NCI-H1105 treated with DMSO at 0.1 percent for 48 hours (cell line): Measurements from ENCODE around the gene MEX3B.
A peak's percentile ranks its signal among the peaks of the same experiment; 100 is the strongest.
"Not testable (repeated sequence)": the region's sequence is repeated elsewhere in the genome, so short reads cannot be mapped to it uniquely, and the experiment has no call there.

ENCODE experiments used
- DNase-seq: peaks from one replicate; lab custom pipeline; 2025; lab: John Stamatoyannopoulos, UW

MEX3B gene

DNA sequence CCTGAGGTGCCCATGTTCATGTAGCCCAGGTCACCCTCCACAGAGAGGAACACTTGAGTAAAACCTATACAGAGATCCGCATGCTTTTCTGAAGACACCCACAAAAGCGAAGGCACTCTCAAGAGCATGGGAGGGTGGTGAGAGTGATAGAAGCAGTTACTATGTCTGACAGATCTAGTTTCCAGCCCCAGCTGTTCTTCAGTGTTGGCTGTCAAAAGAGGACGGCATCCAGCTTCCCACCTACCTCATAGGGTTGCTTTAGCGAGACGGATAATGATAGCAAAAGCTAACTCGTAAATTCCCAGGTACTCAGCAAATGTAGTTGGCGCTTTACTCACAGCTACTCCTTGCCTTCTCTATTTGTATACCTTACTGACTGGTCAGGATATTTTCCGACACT, 3.0 kb upstream of the MEX3B start:
- DNase-seq, result no peak

DNA sequence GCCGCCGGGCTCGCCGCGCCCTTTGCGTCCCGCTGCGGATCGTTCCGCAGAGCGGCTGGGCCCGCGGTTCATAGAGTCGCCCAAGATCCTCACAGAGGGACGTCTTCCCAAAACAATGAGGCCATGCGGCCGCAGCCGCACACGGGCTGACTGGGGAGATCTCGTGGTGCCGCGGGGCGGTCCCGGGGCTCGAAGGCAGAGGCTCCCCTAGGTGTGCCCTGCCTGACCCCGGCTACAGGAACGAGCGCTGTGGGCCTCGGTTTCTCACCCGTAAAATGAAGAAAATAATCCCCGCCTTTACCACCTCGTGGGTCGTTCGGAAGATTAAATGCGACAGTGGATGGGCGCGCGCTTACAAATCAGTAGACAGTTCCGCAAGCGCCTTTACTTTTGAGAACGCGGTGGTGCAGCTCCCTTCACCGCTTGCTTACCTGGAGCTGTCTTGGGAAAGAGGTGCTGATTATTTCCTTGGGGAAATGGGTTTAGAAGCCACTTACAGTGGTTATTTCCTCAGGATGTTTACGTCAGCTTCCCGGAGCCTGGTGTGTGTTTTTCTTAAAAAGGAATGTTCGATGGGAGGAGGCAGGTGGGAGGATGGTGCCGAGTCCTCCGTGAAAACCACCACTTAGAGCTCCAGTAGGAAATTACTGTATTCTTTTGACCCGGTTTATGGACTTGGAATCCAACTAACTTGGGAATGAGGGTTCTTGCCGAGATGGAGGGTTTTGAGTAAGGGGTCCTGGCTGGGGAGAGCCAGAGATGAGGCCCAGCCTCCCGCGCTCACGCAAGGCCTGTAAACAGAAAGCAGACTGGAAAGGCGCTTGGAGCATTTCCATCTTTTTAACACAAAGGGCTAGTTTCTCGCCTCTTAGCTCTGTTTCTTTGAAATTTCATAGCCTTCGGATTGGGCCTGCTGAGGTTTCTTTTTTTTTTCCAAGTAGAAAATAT, 1.9 kb upstream of the MEX3B start:
- DNase-seq, result no peak

DNA sequence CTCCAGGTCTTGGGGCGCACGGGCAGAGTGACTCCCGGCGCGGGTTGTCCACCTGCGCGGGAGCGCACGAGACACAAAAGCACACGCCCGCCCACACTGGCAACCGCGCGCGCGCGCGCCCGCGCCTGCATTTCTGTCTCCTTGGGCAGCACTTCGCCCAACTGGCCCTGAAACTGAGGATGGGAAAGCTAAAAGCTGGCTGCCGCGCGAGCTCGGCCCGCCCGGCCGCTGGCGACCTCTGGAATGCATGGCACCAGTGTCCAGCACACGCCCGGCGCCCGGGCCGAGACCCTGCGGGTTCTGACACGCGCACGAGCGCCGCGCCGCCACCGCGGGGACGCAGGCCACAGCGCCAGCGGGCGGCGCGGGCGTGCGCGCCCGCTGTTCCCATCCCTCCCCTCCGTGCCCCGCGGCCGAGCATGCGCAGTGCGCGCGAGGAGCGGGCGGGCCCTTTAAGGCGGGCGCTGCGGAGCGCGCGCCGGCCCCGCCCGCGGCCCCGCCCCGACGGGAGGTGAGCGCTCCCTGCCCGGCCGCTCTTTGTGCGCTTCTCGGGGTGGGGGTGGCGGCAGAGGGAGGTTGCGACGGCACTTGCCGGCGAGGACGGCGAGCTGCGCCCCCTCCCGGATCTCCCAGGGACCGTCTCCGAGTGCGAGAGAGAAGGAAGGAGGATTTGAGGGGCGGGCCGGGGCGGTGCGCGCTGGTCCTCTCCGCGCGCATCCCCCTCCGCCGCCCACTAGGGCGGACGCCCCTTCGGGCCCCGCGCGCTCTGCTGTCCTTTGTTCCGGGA, 1.0 kb upstream of the MEX3B start:
- peak; percentile 74 for DNase-seq

DNA sequence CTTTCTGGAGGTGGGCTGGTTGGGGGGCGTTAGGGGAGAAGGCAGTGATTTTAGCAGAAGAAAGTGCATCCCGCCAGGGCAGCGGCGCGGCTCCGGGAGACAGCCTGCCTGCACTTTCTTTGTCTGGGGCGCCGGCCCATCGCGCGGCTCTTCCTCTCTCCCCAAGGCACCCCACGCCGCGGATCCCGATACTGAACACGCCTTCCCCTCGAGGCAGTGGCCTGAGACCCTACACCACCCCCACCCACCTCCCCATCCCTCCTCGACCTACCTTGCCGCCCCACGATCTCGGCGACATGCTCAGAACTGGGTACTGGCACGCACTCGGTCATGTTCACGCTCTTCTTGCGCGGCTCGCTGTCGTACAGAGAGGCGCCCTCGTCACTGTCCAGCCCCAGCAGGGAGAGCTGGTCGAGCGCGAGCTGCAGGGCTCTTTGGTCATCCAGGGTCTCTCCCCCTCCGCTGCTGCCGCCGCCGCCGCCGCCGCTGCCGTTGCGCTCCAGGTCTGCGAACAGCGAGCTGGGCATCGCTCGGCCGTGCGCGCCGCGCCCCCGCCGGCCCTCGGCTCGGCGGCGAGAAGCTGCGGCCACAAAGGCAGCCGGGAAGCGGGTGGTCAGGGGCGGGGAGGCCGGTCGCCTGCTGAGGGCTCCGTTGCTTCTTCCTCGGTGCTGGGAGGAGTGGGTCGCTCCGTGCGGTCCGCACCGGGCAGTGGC, 483 bp downstream of the MEX3B start:
- DNase-seq, result peak; percentile 13

DNA sequence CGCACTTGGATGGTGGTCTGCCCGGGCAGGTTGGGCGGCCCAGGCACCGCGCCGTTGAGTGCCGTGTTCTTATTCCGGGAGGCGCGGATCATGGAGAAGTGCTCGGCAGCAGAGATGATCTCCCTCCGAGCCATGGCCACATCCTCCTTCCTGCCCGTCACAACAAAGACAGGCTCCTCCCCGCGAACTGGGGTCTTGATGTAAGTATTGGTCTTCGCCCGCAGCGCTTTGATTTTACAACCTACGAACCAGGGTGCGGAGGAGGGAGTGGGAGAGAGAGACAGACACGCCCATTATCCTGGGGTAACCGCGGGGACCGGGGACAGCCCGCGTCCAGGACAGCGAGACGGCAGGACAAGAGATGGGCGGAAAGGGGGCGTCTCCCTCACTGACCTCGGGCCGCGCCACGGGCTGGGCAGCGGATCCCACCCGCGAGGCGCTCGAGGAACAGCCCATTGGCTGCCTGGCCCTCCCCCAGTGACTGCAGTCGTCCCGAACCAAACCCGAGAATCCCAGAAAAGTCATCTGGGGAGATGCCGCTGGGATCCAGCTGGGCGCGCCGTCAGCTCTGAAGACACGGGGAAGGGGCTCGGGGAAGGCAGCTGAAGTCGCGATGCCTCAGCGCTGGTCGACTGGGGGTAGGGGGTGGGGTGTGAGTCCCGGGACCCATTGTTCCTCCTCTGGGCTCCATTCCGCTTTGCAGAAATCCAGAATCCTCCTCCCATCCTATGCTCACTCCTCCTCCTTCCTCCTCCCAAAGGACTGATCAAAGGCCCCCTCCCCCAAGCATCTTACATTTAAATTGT, 1.2 kb downstream of the MEX3B start:
- DNase-seq, result peak; percentile 11

DNA sequence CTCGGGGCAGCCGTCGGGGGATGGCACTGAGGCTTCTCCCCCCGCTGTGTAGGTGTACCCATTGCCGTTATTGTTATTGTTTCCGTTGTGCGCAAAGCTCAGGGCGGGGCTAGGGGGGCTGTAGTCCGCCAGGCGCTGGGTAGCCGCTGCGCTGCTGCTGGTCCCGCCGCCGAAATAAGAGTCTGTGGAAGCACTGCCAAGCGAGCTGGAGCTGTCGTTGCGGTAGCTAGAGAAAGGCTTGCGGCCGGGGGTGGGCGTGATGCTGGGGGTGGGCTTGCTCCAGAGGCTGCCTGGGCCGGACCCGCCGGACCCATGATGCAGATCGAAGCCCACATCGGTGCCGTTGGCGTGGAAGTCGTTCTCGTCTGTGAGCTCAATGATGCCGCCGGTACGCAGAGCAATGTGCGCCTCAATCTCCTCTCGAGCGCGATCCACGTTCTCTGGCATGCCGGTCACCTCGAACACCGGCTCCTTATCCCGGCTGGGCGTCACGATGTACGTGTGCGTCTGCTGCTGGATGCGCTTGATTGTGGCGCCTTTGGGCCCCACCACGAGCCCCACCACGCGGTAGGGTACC, 1.9 kb downstream of the MEX3B start:
- DNase-seq, result no peak

DNA sequence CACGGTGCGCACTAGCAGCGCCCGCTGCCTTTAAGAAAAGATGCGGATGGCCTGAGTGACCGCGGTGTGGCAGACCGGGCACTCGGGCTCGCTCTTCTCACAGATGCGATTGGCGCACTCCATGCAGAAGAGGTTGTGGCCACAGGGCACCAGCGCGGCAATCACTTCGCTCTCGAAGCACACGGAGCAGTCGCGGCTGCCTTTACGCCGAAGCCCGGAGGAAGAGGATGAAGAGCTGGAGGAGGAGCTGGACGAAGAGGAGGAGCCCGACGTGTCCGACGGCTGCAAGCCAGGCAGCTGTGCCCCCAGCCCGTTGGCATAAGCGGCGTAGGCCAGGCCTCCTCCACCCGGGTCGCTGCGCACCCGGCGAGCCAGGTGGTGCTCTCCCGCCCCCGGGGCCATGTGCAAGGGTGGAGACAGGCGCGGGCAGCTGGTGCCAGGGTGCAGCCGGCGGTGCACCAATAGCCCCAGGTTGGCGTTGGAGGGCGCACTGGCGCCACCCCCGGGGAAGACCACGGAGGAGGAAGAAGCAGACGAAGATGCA, 2.6 kb downstream of the MEX3B start:
- no peak for DNase-seq

DNA sequence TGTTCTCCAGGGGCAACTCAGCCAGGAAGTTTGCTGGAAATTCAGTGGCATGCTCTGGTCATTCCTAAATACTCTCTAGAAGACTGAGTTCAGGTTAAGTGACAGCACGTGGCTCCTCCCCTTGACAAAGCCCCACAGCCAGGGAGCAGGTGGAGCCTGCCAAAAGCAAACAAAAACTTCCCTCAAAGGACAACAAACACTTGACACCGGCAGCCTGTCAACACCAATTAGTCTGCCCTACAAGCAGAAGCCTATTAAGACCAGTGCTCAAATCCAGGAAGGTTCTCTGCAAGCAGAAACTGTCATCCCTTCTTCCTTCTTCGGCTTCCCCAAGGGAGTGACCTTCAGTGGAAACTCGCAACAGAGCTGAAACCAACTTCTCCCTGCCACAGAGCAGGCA, 5.0 kb downstream of the MEX3B start:
- DNase-seq, result peak; percentile 89

DNA sequence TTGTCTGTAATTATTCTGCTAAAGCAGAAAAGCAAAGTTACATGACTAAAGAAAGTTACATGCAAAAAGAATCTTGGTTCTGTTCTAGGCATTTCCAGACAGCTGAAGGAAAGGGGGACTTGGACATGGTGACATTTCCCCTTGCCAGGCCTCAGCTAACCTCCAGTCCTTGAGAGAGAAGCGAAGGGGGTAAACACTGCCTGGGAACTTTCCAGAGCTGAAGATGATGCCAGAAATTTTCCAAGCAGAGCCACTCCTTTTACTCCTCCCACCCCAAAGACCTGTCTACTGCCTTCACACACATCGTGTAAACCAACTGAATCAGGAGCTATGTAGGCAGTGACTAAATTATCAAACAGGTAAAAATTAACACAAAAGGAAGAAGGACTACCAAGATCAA, 5.4 kb downstream of the MEX3B start:
- no peak for DNase-seq

DNA sequence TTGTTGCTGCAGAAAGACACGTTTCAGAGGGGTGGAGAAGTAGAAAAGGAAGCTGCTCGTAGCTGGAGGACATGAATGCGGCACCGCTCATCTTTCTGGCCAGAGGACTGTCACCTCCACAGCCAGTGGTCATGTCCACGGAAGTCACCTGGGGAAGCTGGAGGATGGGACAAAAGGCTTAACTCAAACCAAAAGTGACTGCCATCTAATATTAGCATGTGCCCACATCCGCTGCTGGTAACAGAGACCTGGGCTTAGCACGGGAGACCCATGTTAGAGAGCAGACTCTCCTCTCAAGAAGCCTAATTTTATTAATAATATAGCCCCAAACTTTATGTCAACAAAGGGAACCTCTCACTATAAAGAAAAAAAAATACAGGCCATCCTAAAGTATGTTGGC, 5.9 kb downstream of the MEX3B start:
- DNase-seq, result no peak

DNA sequence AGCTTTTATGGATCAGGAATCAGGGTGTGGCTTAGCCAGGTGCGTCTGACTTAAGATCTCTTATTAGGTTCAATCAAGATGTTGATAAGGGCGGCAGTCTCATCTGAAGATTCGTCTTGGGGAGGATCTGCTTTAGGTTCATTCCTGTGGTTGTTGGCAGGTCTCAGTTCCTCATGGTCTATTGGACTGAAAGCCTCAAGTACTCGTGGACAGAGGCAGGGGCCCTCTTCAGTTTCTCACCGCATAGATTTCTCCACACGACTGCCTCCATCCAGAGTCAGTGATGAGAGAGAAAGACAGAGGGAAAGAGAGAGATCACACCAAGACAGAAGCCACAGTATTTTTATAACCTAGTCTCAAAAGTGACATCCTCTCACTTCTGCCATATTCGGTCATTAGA, 9.4 kb downstream of the MEX3B start:
- no peak for DNase-seq

DNA sequence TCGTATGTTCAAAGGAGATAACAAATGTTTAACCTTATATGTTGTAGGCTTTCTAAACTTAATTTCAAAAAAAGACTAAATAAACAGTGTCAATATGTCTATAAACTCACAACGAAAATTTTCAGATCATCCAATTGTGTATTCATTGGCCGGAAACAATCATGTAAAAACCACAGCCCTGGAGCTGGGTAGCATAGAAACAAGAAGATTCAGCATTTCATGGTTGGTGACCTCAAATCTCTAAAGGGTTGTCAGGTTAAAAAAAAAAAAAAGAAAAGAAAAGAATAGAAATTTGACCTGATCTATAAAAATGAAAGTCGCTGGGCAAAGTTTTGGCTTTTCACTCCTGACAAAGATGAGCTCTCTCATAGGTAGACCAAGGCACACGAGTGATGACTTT, 13.9 kb downstream of the MEX3B start:
- DNase-seq, result no peak

DNA sequence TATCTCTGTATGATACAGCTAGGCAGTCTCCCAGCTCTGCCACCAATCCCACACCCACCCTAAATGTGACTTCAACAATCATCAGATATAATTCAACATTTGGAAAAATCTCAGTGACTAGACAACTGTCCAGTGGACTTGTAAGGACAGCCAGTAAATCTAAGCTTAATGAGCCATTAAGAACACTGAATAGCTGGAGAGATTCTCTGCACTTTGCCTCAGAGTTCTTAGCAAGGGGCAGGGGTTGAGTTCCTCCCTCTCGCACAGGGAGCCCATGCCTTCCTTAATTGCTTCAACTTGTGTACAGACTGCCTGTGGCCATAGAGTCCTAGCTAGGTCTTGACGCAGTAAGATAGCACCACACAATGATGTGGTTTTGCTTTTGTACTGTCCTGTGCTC, 15.6 kb downstream of the MEX3B start:
- no peak for DNase-seq

DNA sequence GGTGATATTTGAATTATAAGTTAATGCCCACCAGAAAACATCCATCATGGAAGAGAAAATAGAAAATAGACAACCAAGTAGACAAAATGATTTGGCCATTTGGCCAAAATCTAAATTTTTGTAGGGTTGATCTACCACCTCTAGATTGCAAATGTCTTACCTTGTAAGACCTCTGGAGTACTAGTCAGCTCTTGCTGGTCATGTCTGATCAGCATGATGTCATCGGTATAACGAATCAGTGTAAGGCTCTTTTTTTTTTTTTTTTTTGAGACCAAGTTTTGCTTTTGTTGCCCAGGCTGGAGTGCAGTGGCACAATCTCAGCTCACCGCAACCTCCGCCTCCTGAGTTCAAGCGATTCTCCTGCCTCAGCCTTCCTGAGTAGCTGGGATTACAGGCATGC, 17.7 kb downstream of the MEX3B start:
- not testable (repeated sequence) for DNase-seq

DNA sequence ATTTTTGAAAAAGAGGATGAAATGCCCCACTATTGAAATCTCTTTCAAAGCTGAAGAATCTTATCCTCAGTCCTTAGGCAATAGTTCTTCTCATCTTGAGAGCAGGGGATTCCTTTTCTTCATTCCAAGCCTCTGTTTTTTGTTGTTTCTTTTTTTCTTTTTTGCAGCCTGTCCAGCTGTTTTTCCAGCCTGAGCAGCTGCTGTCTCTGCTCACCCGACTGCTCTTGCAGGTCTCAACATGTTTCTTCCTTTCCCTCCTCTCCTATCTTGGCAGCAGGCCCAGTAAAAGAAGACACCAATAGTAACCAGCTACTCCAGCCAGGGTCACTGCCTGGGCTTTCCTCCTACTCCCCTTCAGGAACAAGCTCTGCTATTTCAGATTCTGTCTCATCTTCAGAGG, 23.8 kb downstream of the MEX3B start:
- DNase-seq, result peak; percentile 79

DNA sequence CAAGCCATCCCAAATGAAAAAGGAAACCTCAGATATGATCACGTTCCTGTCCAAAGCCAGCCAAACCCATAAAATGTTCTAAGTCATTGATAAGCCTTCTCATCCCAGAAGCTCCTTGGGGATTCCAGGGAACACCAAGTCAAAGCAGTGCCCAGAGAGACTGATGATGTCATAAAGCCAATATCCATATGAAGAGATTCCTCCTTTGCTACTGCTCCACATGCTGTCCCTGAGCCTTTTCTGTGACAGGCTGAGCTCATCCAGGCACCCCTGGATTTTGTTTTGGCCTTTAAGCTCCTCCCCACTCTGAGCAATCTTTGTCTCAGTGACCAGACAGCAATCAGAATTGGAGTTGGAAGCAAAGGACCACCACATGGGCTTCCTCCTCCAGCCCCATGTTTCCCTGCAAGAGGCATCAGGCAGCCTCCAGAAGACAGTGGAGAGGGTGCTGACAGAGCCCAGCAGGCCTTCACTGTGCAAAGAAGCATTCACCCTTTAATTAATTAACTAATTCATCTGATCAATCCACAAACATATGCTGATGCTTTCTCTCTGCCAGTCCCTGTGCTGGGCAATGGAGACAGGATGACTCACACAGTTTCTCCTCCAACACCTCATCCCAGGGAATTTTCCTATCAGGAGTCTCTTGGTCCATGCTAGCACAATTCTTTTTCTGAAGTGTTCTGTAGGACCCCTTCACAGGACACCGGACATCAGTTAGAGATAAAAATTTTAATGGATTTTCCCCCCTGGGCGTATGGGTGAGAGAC, 25.0 kb downstream of the MEX3B start:
- DNase-seq, result no peak

DNA sequence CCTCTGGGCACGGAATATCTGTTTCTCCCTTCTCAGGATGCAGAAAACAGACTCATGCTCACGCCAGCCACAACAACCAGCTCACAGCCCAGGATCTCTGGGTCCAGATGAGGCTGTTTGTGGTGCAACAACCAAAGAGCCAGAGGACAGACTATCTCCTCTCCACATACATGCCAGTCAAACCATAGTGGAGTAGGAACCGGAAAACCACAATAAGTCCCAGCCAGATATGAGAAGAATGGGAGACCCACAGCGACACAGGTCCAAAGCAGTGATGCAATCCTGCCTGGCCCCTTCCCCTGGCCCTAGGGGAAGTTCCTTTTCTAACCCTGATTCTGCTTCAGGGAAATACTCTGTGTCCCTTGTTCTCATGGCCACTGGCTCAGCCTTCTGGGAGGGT, 27.6 kb downstream of the MEX3B start:
- no peak for DNase-seq

DNA sequence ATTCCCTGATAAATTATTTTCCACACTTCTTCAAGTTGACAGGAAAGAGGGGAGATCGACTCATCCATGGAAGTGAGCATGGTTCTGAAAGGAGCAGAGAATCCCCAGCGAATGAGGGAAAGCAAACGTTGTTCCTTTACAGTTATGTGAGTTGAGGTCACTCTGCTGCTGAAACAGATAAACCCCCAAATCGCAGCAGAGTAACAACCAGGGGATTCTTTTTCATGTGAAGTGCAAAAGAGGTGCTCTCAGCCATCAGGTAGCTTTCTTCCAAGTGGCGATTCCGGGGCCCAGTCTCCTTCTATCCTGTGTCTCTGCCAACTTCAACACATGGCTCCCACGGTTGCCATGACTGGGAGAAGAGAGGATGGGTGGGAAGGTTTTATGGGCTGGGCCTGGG, 28.2 kb downstream of the MEX3B start:
- no peak for DNase-seq

DNA sequence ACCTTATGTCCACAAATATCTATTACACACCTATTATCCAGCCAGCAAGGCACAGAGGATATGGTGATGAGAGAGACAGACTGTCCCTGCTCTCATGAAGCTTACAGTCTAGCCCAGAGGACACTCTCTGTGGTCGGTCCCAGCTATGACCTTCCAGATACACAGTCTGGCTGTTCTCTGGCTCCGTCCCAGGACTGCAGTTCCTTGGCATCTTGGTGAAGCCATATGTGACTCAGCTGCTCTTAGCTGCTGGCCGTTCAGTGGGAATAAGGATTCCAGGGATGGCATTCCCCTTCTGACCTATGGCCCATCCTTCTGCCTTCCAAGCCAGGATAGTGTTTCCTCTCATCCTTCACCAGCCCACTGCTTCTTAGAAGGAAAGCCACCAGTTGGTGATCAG, 30.8 kb downstream of the MEX3B start:
- DNase-seq, result no peak

DNA sequence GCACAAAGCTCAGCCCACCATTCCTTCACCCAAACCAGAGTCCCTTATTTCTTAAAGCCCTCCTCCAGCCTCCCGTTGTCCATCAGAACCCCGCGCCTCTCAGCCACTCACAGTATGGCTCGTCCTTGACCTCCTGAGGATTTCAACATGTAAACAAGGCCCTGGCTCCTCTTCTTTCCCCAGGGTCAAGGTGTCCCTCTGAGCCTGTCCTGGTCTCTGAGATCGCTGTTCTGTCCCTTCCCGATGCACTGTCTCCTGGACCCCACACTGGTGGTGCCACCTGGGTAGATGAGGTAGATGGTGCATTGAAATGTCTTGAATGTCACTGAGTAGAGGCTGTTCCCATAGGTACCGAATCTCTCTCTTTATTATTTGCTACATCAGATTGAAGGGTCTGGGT, 32.9 kb downstream of the MEX3B start:
- no peak for DNase-seq
